H1 (cell line): ENCODE measurements around the gene TVP23A. TPM values are rescaled to one million over a fixed set of nuclear protein-coding genes. Genes with fewer than 3 reads are reported as not detected.

ENCODE experiments used
- CTCF ChIA-PET: fragments of 300-600 bp; sonication (Branson Sonifier 250); formaldehyde crosslinking; loops from one replicate; lab custom pipeline; 2021; ENCODE audit not compliant: partially characterized antibody; lab: Charles Lee
- POLR2A ChIA-PET: fragments of 300-600 bp; sonication (Branson Sonifier 250); formaldehyde crosslinking; loops from one replicate; lab custom pipeline; 2021; ENCODE audit warnings: inconsistent platforms; ENCODE audit not compliant: partially characterized antibody; lab: Charles Lee
- DNase-seq, 2 experiments: peaks; one replicate each; pipeline versions ENCODE4 v3.0.0 to v3.0.0-alpha.2; 2010 to 2022; ENCODE audit warnings: low spot score in 2 of 2, low read depth in 1 of 2, mixed read lengths in 1 of 2
- FAIRE-seq: peaks from 2 replicates; lab custom pipeline; 2011; peaks lifted over from hg19 to GRCh38; lab: Jason Lieb, UNC
- H2AFZ ChIP-seq: 2 replicates; pipeline ENCODE4 v1.8.1; 2012; ENCODE audit warnings: low read length, inconsistent platforms
- H2AK5ac ChIP-seq: 2 replicates; pipeline ENCODE4 v1.6.1; 2013; ENCODE audit warnings: low read depth, low read length
- H2BK120ac ChIP-seq: replicated peaks from 2 replicates; pipeline ENCODE3; 2013; ENCODE audit warnings: low read depth, low read length, inconsistent platforms
- H2BK12ac ChIP-seq: 2 replicates; pipeline ENCODE4 v1.6.1; 2013; ENCODE audit warnings: low read depth, low read length
- H2BK15ac ChIP-seq: 2 replicates; pipeline ENCODE4 v1.6.1; 2013; ENCODE audit warnings: low read length
- H2BK20ac ChIP-seq: 2 replicates; pipeline ENCODE4 v1.6.1; 2013; ENCODE audit warnings: low read length
- H2BK5ac ChIP-seq: 2 replicates; pipeline ENCODE4 v1.6.1; 2013; ENCODE audit warnings: low read depth, low read length
- H3K14ac ChIP-seq: 2 replicates; pipeline ENCODE4 v1.6.1; 2013; ENCODE audit warnings: inconsistent platforms; ENCODE audit not compliant: insufficient read length
- H3K18ac ChIP-seq: 2 replicates; pipeline ENCODE4 v1.6.1; 2013; ENCODE audit warnings: low read length; ENCODE audit errors: extremely low read depth
- H3K23ac ChIP-seq: 2 replicates; pipeline ENCODE4 v1.6.1; 2013; ENCODE audit warnings: inconsistent platforms; ENCODE audit not compliant: insufficient read length
- H3K23me2 ChIP-seq: 2 replicates; pipeline ENCODE4 v1.6.1; 2013; ENCODE audit warnings: low read depth, low read length
- H3K27ac ChIP-seq: 2 replicates; pipeline ENCODE4 v1.6.1; 2011; ENCODE audit warnings: low read depth, low read length, inconsistent platforms
- H3K27me3 ChIP-seq, 4 experiments: replicated peaks in 1 of 4; 1 replicate in 1 of 4; 2 replicates in 3 of 4; pipeline versions ENCODE4 v1.6.1 to v1.8.1; 2011 to 2013; ENCODE audit warnings: low read length in 3 of 4, mild to moderate bottlenecking in 3 of 4, inconsistent platforms in 2 of 4, mixed read lengths in 2 of 4, moderate library complexity in 1 of 4; ENCODE audit not compliant: control insufficient read depth in 3 of 4, insufficient read depth in 3 of 4; ENCODE audit errors: extremely low read depth in 1 of 4
- H3K36me3 ChIP-seq, 4 experiments: 2 replicates each; pipeline versions ENCODE4 v1.6.1 to v1.8.1; 2011 to 2013; ENCODE audit warnings: mild to moderate bottlenecking in 4 of 4, low read length in 3 of 4, moderate library complexity in 2 of 4, control low read depth in 1 of 4, inconsistent platforms in 1 of 4; ENCODE audit not compliant: insufficient read depth in 4 of 4, control insufficient read depth in 2 of 4
- H3K4ac ChIP-seq: replicated peaks from 2 replicates; pipeline ENCODE3; 2013; ENCODE audit warnings: low read length, low read depth, mixed read lengths, inconsistent platforms; ENCODE audit not compliant: insufficient read length
- H3K4me1 ChIP-seq, 4 experiments: replicated peaks in 1 of 4; 1 replicate in 1 of 4; 2 replicates in 3 of 4; pipeline versions ENCODE4 v1.6.1 to v1.8.1; 2011 to 2013; ENCODE audit warnings: low read length in 3 of 4, inconsistent platforms in 2 of 4, mixed read lengths in 1 of 4; ENCODE audit not compliant: insufficient read depth in 4 of 4, control insufficient read depth in 3 of 4
- H3K4me2 ChIP-seq, 2 experiments: 2 replicates each; pipeline versions ENCODE4 v1.6.1 to v1.8.1; 2011 to 2013; ENCODE audit warnings: low read depth in 2 of 2, low read length in 2 of 2, control low read depth in 1 of 2, inconsistent platforms in 1 of 2, mild to moderate bottlenecking in 1 of 2; ENCODE audit not compliant: insufficient read depth in 1 of 2
- H3K4me3 ChIP-seq, 4 experiments: fragments of 200-600, 300-600 bp in 1 of 4; sonication (generic), shearing (Covaris generic), sonication (Bioruptor Twin) in 1 of 4; 2 replicates each; pipeline versions ENCODE4 v1.5.1 to v1.8.1; 2011 to 2016; ENCODE audit warnings: low read length in 4 of 4, low read depth in 3 of 4, control low read depth in 2 of 4, inconsistent platforms in 2 of 4, mild to moderate bottlenecking in 2 of 4, mixed read lengths in 1 of 4, moderate library complexity in 1 of 4; ENCODE audit not compliant: insufficient read depth in 2 of 4; ENCODE audit errors: extremely low read depth in 1 of 4
- H3K56ac ChIP-seq: replicated peaks from 2 replicates; pipeline ENCODE3; 2013; ENCODE audit warnings: low read depth, mild to moderate bottlenecking, mixed read lengths, low read length, inconsistent platforms; ENCODE audit not compliant: insufficient read length
- H3K79me1 ChIP-seq: 2 replicates; pipeline ENCODE4 v1.6.1; 2013; ENCODE audit warnings: low read depth, low read length, control low read depth
- H3K79me2 ChIP-seq, 2 experiments: 2 replicates each; pipeline versions ENCODE4 v1.6.1 to v1.8.1; 2012 to 2013; ENCODE audit warnings: low read length in 2 of 2, mild to moderate bottlenecking in 2 of 2, inconsistent platforms in 1 of 2; ENCODE audit not compliant: insufficient read depth in 2 of 2, control insufficient read depth in 1 of 2
- H3K9ac ChIP-seq, 4 experiments: replicated peaks in 1 of 4; 1 replicate in 1 of 4; 2 replicates in 3 of 4; pipeline versions ENCODE4 v1.6.1 to v1.8.1; 2011 to 2013; ENCODE audit warnings: low read depth in 3 of 4, low read length in 3 of 4, control low read depth in 2 of 4, mild to moderate bottlenecking in 2 of 4, moderate library complexity in 2 of 4, inconsistent platforms in 1 of 4; ENCODE audit errors: extremely low read depth in 1 of 4
- H3K9me3 ChIP-seq, 2 experiments: 2 replicates each; pipeline versions ENCODE4 v1.6.1 to v1.8.1; 2012 to 2013; ENCODE audit warnings: mild to moderate bottlenecking in 2 of 2, moderate library complexity in 2 of 2, control low read depth in 1 of 2, inconsistent platforms in 1 of 2, low read depth in 1 of 2, low read length in 1 of 2, mixed read lengths in 1 of 2; ENCODE audit not compliant: insufficient read depth in 2 of 2
- H4K20me1 ChIP-seq, 2 experiments: replicated peaks in 1 of 2; 2 replicates each; pipeline versions ENCODE3 to v1.8.1; 2011 to 2013; ENCODE audit warnings: inconsistent platforms in 2 of 2, low read length in 2 of 2, mild to moderate bottlenecking in 1 of 2; ENCODE audit not compliant: insufficient read depth in 2 of 2, control insufficient read depth in 1 of 2
- H4K5ac ChIP-seq: 2 replicates; pipeline ENCODE4 v1.6.1; 2013; ENCODE audit warnings: low read length, low read depth, mixed read lengths, inconsistent platforms; ENCODE audit not compliant: insufficient read length
- H4K8ac ChIP-seq: 2 replicates; pipeline ENCODE4 v1.8.0; 2013; ENCODE audit warnings: mild to moderate bottlenecking, moderate library complexity, low read length, inconsistent platforms; ENCODE audit not compliant: insufficient read depth; ENCODE audit errors: extremely low read depth
- H4K91ac ChIP-seq: replicated peaks from 2 replicates; pipeline ENCODE3; 2013; ENCODE audit warnings: low read length, mixed read lengths, inconsistent platforms; ENCODE audit not compliant: insufficient read length
- BRCA1 ChIP-seq: IDR thresholded peaks from 2 replicates; pipeline ENCODE4 v1.6.1; 2012; ENCODE audit warnings: low read depth, low read length, improper control_type of control experiment
- KDM4A ChIP-seq: IDR thresholded peaks from one replicate; pipeline ENCODE4 v1.7.1; 2012; ENCODE audit warnings: low read depth, mild to moderate bottlenecking, moderate library complexity, low read length, inconsistent platforms; ENCODE audit not compliant: severe bottlenecking
- RAD21 ChIP-seq, 2 experiments: IDR thresholded peaks in 1 of 2; conservative IDR thresholded peaks in 1 of 2; 2 replicates each; pipeline ENCODE4 v1.6.1; 2011; ENCODE audit warnings: low read depth in 2 of 2, low read length in 2 of 2, improper control_type of control experiment in 1 of 2, inconsistent platforms in 1 of 2, mild to moderate bottlenecking in 1 of 2, moderate library complexity in 1 of 2
- WGBS, 2 experiments: shearing (Covaris generic) in 1 of 2; methylation state at CpG; one replicate each; pipeline versions ENCODE4 v1.1.6 to v1.1.7; 2013 to 2015; ENCODE audit warnings: low lambda C conversion rate in 2 of 2, mixed read lengths in 2 of 2, inconsistent platforms in 1 of 2, low coverage in 1 of 2, missing lambda C conversion rate in 1 of 2; ENCODE audit not compliant: insufficient replicate concordance in 2 of 2, insufficient coverage in 1 of 2, insufficient read length in 1 of 2; ENCODE audit errors: extremely low coverage in 1 of 2, missing lambda C conversion rate in 1 of 2; 5-methylcytosine and 5-hydroxymethylcytosine counted together
- polyA plus RNA-seq, 7 experiments: library from polyadenylated mRNA; depleted of rRNA in 3 of 7; stranded (reverse) in 5 of 7; unstranded in 2 of 7; fragments of >200 nt in 5 of 7; fragments of 200-250 nt in 2 of 7; gene quantifications; 1 replicate in 5 of 7; 2 replicates in 1 of 7; 4 replicates in 1 of 7; pipeline versions ENCODE4 v1.2.1 to v1.2.3, GENCODE V29; 2011 to 2013; ENCODE audit warnings: missing spikeins in 2 of 7, mixed read lengths in 2 of 7
- total RNA-seq: library from RNA; stranded (reverse); fragmentation: NEBNext Ultra II Directional; extraction: Animal tissue kit (Norgen Biotek cat#: 25700); gene quantifications from 2 replicates; pipeline ENCODE4 v1.2.1, GENCODE V29; 2021
- TF ChIP-seq, protein P1 (sequence below), 3 experiments: IDR thresholded peaks; 1 replicate in 2 of 3; 2 replicates in 1 of 3; pipeline versions ENCODE4 v1.5.1 to v1.6.1; 2011; ENCODE audit warnings: low read length in 3 of 3, mild to moderate bottlenecking in 3 of 3, inconsistent platforms in 2 of 3, low read depth in 1 of 3, moderate library complexity in 1 of 3; ENCODE audit not compliant: insufficient read depth in 1 of 3; ENCODE audit errors: control extremely low read depth in 1 of 3

Gene TVP23A
- total and polyA plus RNA-seq, 2 of the 8 experiments (the other 6 are each of a cell fraction or from before 2014, with no cell fraction given) = 2.2 to 3.1 TPM

DNA sequence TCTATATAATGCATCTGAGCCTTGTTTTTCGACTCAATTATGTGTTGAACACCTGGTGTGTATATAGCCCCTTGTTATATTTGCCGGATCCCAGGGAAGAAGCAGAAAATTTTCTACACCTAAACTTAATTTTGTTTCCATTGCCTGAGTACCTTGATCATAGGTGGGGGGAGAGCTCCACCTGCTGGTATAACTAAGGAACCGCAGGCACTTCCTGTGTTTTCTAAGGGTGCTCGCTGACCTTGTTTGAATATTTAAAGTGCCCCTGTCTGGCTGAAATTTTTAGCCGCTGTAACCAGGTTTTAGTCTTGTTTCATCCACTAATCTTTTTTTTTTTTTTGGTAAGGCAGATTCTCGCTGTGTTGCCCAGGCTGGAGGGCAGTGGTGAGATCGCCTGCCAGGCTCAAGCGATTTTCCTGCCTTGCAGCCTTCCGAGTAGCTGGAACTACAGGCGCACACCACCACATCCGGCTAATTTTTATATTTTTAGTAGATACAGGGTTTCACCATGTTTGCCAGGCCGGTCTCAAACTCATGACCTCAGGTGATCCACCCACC is 81.4 kb downstream of the TVP23A start:
- Histone ChIP-seq H4K5ac (no peak overlapping the region), H3K4me3 (no peak overlapping the region), H4K20me1 (no peaks in the 10 kb centered on the region), H3K4me2 (no peak overlapping the region), H2BK15ac (no peak overlapping the region), H4K8ac (no peak overlapping the region), H3K27me3 (no peaks in the 10 kb centered on the region), H3K4ac (no peak overlapping the region), H2AFZ (no peak overlapping the region), H3K79me1 (no peaks in the 10 kb centered on the region), H2BK120ac (no peak overlapping the region), H4K91ac (no peak overlapping the region), H3K9me3 (no peaks in the 10 kb centered on the region), H3K36me3 (no peaks in the 10 kb centered on the region), H2BK12ac (no peak overlapping the region), H2BK5ac (no peak overlapping the region), H3K23me2 (peaks cover 2% of the 10 kb centered on the region; the same call in 1 of the 2 replicates), H2BK20ac (no peak overlapping the region), H3K56ac (no peak overlapping the region), H3K4me1 (no peaks in the 10 kb centered on the region; a peak in 1 of 7 replicates), H3K23ac (no peak overlapping the region), H3K27ac (no peak overlapping the region), H3K18ac (no peak overlapping the region), H2AK5ac (no peak overlapping the region), H3K9ac (no peak overlapping the region), H3K14ac (no peak overlapping the region), H3K79me2 (no peaks in the 10 kb centered on the region)
- DNase-seq = peak; percentile 29 to 68
- FAIRE-seq = peak; percentile 28
- POLR2A ChIA-PET = interaction anchor here (0.8 to 1.4 kb wide), 2 partner anchors 222 to 232 kb away, joined by 3 to 4 read pairs; no protein-coding TSS in a partner anchor
- CTCF ChIA-PET = interaction anchor here (0.6 to 6.1 kb wide), 39 partner anchors 9 to 1423 kb away, joined by 3 to 70 read pairs (median 3); no protein-coding TSS in a partner anchor
- 49% methylated on average over 11 of the region's 12 CpGs; no CpG with 5 or more reads in 1 of the 2 experiments for WGBS, 2 experiments
- TF ChIP-seq, protein P1, sequence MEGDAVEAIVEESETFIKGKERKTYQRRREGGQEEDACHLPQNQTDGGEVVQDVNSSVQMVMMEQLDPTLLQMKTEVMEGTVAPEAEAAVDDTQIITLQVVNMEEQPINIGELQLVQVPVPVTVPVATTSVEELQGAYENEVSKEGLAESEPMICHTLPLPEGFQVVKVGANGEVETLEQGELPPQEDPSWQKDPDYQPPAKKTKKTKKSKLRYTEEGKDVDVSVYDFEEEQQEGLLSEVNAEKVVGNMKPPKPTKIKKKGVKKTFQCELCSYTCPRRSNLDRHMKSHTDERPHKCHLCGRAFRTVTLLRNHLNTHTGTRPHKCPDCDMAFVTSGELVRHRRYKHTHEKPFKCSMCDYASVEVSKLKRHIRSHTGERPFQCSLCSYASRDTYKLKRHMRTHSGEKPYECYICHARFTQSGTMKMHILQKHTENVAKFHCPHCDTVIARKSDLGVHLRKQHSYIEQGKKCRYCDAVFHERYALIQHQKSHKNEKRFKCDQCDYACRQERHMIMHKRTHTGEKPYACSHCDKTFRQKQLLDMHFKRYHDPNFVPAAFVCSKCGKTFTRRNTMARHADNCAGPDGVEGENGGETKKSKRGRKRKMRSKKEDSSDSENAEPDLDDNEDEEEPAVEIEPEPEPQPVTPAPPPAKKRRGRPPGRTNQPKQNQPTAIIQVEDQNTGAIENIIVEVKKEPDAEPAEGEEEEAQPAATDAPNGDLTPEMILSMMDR (IDR thresholded peaks at IDR 0.05; ENCODE audit: control extremely low read depth in 1 of 3, insufficient read depth in 1 of 3, low read depth in 1 of 3, low read length in 3 of 3) = peak; percentile 44 to 85 (median 81)
- TF ChIP-seq BRCA1 = no peak
- TF ChIP-seq KDM4A = no peak
- TF ChIP-seq RAD21 (IDR thresholded peaks at IDR 0.05 in 1 of 2, conservative IDR thresholded peaks at IDR 0.05 in 1 of 2; ENCODE audit: low read depth in 2 of 2, low read length in 2 of 2) = peak; percentile 95
